Panc1 (cell line): ENCODE measurements around the gene ABCG8. TPM values are rescaled to one million over a fixed set of nuclear protein-coding genes. Genes with fewer than 3 reads are reported as not detected.
"Not testable (repeated sequence)": the region's sequence is repeated elsewhere in the genome, so short reads cannot be mapped to it uniquely, and the experiment has no call there.

ENCODE experiments used
- ATAC-seq: fragments of 200-7000 bp; cut with Tn5 transposase; 2 replicates; pipeline ENCODE4 v1.9.1; 2020; ENCODE audit warnings: mild to moderate bottlenecking, moderate library complexity
- BruUV-seq: library from RNA; stranded (reverse); fragments of 400-500 nt; replicated peaks from 2 replicates; lab custom pipeline; 2021; lab: Mats Ljungman, UMichigan
- CTCF ChIA-PET: fragments of 300-600 bp; sonication (Branson Sonifier 250); formaldehyde crosslinking; loops from one replicate; lab custom pipeline; 2022; ENCODE audit warnings: antibody characterized with exemption; lab: Charles Lee
- POLR2A ChIA-PET: fragments of 300-600 bp; sonication (Branson Sonifier 250); formaldehyde crosslinking; loops from one replicate; lab custom pipeline; 2022; ENCODE audit warnings: antibody characterized with exemption; lab: Charles Lee
- DNase-seq: peaks from one replicate; pipeline ENCODE4 v3.0.0-alpha.2; 2010; ENCODE audit warnings: low read depth, low spot score
- H3K27ac ChIP-seq: 2 replicates; pipeline ENCODE4 v1.5.1; 2011; ENCODE audit warnings: mild to moderate bottlenecking, low read length, inconsistent platforms
- H3K27me3 ChIP-seq: fragments of 200-500 bp; sonication (Bioruptor generic); 2 replicates; pipeline ENCODE4 v1.6.0; 2014; ENCODE audit warnings: low read length, inconsistent platforms; ENCODE audit not compliant: control insufficient read depth, insufficient read depth
- H3K36me3 ChIP-seq: fragments of 200-500 bp; sonication (Bioruptor generic); 2 replicates; pipeline ENCODE4 v1.5.1; 2014; ENCODE audit warnings: inconsistent platforms, mild to moderate bottlenecking, low read length, moderate library complexity; ENCODE audit not compliant: control insufficient read depth, insufficient read depth
- H3K4me1 ChIP-seq: 2 replicates; pipeline ENCODE4 v1.5.1; 2011; ENCODE audit warnings: inconsistent platforms, mild to moderate bottlenecking, low read length, moderate library complexity; ENCODE audit not compliant: control insufficient read depth, insufficient read depth
- H3K4me3 ChIP-seq, 2 experiments: 2 replicates each; pipeline ENCODE4 v1.5.1; 2011 to 2012; ENCODE audit warnings: low read depth in 2 of 2, low read length in 2 of 2, mild to moderate bottlenecking in 2 of 2, inconsistent platforms in 1 of 2, moderate library complexity in 1 of 2
- H3K9me3 ChIP-seq: fragments of 200-500 bp; sonication (Bioruptor generic); 2 replicates; pipeline ENCODE4 v1.5.1; 2014; ENCODE audit warnings: low read depth, mild to moderate bottlenecking, inconsistent platforms, low read length, moderate library complexity; ENCODE audit not compliant: control insufficient read depth, insufficient read depth
- CTCF ChIP-seq: fragments of 450-650 bp; IDR thresholded peaks from 2 replicates; pipeline ENCODE4 v1.5.1; 2017; ENCODE audit warnings: mild to moderate bottlenecking
- POLR2AphosphoS5 ChIP-seq: IDR thresholded peaks from 2 replicates; pipeline ENCODE4 v1.6.1; 2012; ENCODE audit warnings: mild to moderate bottlenecking, low read depth, low read length, moderate library complexity
- REST ChIP-seq, 2 experiments: IDR thresholded peaks; 2 replicates each; pipeline ENCODE4 v1.6.1; 2011 to 2012; ENCODE audit warnings: low read depth in 2 of 2, control low read depth in 1 of 2, low read length in 1 of 2, mild to moderate bottlenecking in 1 of 2, moderate library complexity in 1 of 2; ENCODE audit not compliant: insufficient read depth in 1 of 2
- SIN3A ChIP-seq: IDR thresholded peaks from 2 replicates; pipeline ENCODE4 v1.6.1; 2012; ENCODE audit warnings: low read depth, mild to moderate bottlenecking, low read length, moderate library complexity, borderline replicate concordance; ENCODE audit not compliant: insufficient read depth
- TCF7L2 ChIP-seq: IDR thresholded peaks from 2 replicates; pipeline ENCODE4 v1.6.1; 2011; ENCODE audit warnings: mild to moderate bottlenecking, low read depth, low read length, inconsistent platforms
- in situ Hi-C: cut with HindIII; loops from 2 replicates; pipeline ENCODE4 v1.10.0; 2016; ENCODE audit warnings: low sequenced_read_pairs, low pct_unique_long_range_greater_than_20kb
- intact Hi-C: fragments of 100-400 bp; cut with micrococcal nuclease; formaldehyde crosslinking; loops from one replicate; pipeline ENCODE4 v1.10.0; 2022; ENCODE audit not compliant: unreplicated experiment
- total RNA-seq: library from RNA; stranded (reverse); gene quantifications from one replicate; pipeline ENCODE4 v1.2.1, GENCODE V29; 2021; ENCODE audit not compliant: unreplicated experiment

Gene ABCG8
- total RNA-seq, 1 experiment from 2014 or later: 0.03 TPM

- no peak overlapping the region for H3K27ac ChIP-seq
- ATAC-seq: no peak
- no peak overlapping the region for H3K4me3 ChIP-seq
- TF ChIP-seq CTCF: no peak
- no peak for TF ChIP-seq POLR2AphosphoS5
- TF ChIP-seq SIN3A: no peak
- H3K27me3 ChIP-seq: no peaks in the 10 kb centered on the region
- CTCF ChIA-PET: no interaction called here
- POLR2A ChIA-PET: interaction anchor here (0.6 kb wide), 1 partner anchor 17 kb away, joined by 3 read pairs; no protein-coding TSS in a partner anchor
- BruUV-seq: no TSS peak
- peaks cover 60% of the 10 kb centered on the region for H3K36me3 ChIP-seq
- in situ Hi-C loops (no loop called here), intact Hi-C loops (no loop called here)
- no peaks in the 10 kb centered on the region for H3K4me1 ChIP-seq
- DNase-seq: no peak
- H3K9me3 ChIP-seq: no peaks in the 10 kb centered on the region
Measured at GRCh38 chr2:43905871-43906270, 67.1 kb downstream of the ABCG8 start.

- H3K9me3 ChIP-seq: no peaks in the 10 kb centered on the region
- TF ChIP-seq SIN3A: no peak
- TF ChIP-seq POLR2AphosphoS5: no peak
- no peak for TF ChIP-seq TCF7L2
- TF ChIP-seq CTCF: no peak
- no peak for TF ChIP-seq REST (IDR thresholded peaks at IDR 0.05; ENCODE audit: insufficient read depth in 1 of 2, low read depth in 2 of 2, low read length in 1 of 2)
- intact Hi-C loops (no loop called here), in situ Hi-C loops (no loop called here)
- DNase-seq (no peak), ATAC-seq (no peak)
- H3K27me3 ChIP-seq: no peaks in the 10 kb centered on the region
- H3K36me3 ChIP-seq: peaks cover 57% of the 10 kb centered on the region
- BruUV-seq: no TSS peak
- ChIA-PET CTCF (no interaction called here), POLR2A (no interaction called here)
- no peak overlapping the region for H3K27ac ChIP-seq
- no peak overlapping the region for H3K4me3 ChIP-seq
- H3K4me1 ChIP-seq: no peaks in the 10 kb centered on the region
Measured at GRCh38 chr2:43906448-43907109, 67.8 kb downstream of the ABCG8 start.

GRCh38 chr2:43911136-43911790 is 72.5 kb downstream of the ABCG8 start:
- H3K4me1 ChIP-seq, BruUV-seq, intact Hi-C loops, POLR2A ChIA-PET, H3K9me3 ChIP-seq, H3K27me3 ChIP-seq, H3K27ac ChIP-seq, in situ Hi-C loops, CTCF ChIA-PET, DNase-seq, H3K4me3 ChIP-seq, ATAC-seq: not testable (repeated sequence)
- peaks cover 63% of the 10 kb centered on the region for H3K36me3 ChIP-seq
